H7 (cell line): ENCODE data around the gene LRRC74B. TPM values are rescaled to one million over a fixed set of nuclear protein-coding genes. Genes with fewer than 3 reads are reported as not detected.
"Not testable (repeated sequence)": the region's sequence is repeated elsewhere in the genome, so short reads cannot be mapped to it uniquely, and the experiment has no call there.

Source experiments
- DNase-seq: peaks from one replicate; pipeline ENCODE4 v3.0.0; 2012
- H3K27me3 ChIP-seq: 2 replicates; pipeline ENCODE4 v1.6.0; 2011; ENCODE audit warnings: mild to moderate bottlenecking, low read length; ENCODE audit not compliant: control insufficient read depth, insufficient read depth
- H3K36me3 ChIP-seq: replicated peaks from 2 replicates; pipeline ENCODE4 v1.5.1; 2011; ENCODE audit warnings: low read length; ENCODE audit not compliant: control insufficient read depth, insufficient read depth
- H3K4me3 ChIP-seq: 2 replicates; pipeline ENCODE4 v1.5.1; 2011; ENCODE audit warnings: low read depth, mild to moderate bottlenecking, control low read depth, low read length, moderate library complexity; ENCODE audit not compliant: insufficient read depth
- total RNA-seq: library from RNA; depleted of rRNA; stranded (reverse); fragments of >200 nt; shearing (Covaris generic); gene quantifications from 2 replicates; pipeline ENCODE4 v1.2.3, GENCODE V29; 2014

LRRC74B gene
- total RNA-seq, 1 experiment from 2014 or later = not detected

DNA sequence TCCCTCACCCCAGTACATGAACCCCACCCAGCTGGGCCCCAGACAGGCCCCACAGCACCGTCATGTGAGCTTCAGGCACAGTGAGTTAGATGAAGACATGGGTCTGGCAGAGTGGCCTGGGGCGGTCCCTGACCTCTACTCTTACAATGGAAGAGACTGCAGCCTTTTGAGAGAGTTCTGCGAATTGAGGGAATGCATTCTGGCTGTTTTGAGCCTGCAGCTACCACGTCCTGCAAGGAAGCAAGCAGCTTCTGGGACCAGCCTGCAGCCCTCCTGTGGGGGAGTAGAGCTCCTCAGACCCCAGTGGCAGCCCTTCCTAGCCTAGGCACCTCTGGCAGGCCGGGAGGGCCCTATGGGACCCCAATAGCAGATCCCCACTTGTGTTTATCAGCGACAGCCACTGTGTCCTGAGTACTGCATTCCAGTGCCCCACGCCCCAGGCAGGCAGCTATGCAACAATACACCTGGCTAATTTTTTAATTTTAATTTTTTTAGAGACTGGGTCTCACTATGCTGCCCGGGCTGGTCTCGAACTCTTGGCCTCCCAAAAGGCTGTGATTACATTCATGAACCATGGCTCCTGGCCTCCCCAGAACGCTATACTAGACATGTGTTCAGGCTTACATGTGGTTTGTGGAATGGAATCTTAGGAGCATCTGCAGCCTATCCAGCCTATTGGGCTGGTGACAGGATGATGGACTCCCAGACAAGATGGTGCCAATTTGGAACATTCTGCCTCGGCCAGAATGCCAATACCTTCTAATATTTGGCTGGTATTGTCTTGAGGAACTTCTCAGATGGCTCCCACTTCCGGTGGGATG, 12.7 kb upstream of the LRRC74B start:
- Histone ChIP-seq H3K4me3 (peak overlapping the region; percentile 44; the same call in 1 of the 2 replicates), H3K36me3 (no peaks in the 10 kb centered on the region), H3K27me3 (peaks cover 13% of the 10 kb centered on the region; the same call in 1 of the 2 replicates)
- DNase-seq = peak; percentile 66

- no peak overlapping the region for H3K4me3 ChIP-seq
- H3K36me3 ChIP-seq = no peaks in the 10 kb centered on the region
- DNase-seq = peak; percentile 6
- H3K27me3 ChIP-seq = peaks cover 13% of the 10 kb centered on the region; the same call in 1 of the 2 replicates
These were observed 11.9 kb upstream of the LRRC74B start for GRCh38 chr22:21033895-21034294.

- Histone ChIP-seq H3K36me3 (no peaks in the 10 kb centered on the region), H3K4me3 (no peak overlapping the region), H3K27me3 (peaks cover 13% of the 10 kb centered on the region; the same call in 1 of the 2 replicates)
- DNase-seq = no peak
These were observed 10.8 kb upstream of the LRRC74B start for GRCh38 chr22:21034989-21035388.

- H3K27me3 ChIP-seq = no peaks in the 10 kb centered on the region; the same call in 1 of the 2 replicates
- H3K36me3 ChIP-seq = no peaks in the 10 kb centered on the region
- DNase-seq = peak; percentile 6
- H3K4me3 ChIP-seq = no peak overlapping the region
These were observed 7.3 kb upstream of the LRRC74B start for GRCh38 chr22:21038405-21038804.

GRCh38 chr22:21039158-21039557, 6.6 kb upstream of the LRRC74B start:
- not testable (repeated sequence) for H3K27me3 ChIP-seq, DNase-seq, H3K36me3 ChIP-seq, H3K4me3 ChIP-seq

GRCh38 chr22:21041937-21042336, 3.8 kb upstream of the LRRC74B start:
- H3K4me3 ChIP-seq = no peak overlapping the region
- H3K36me3 ChIP-seq = no peaks in the 10 kb centered on the region
- peaks cover 2% of the 10 kb centered on the region; the same call in 1 of the 2 replicates for H3K27me3 ChIP-seq
- peak; percentile 20 for DNase-seq

GRCh38 chr22:21042978-21043859, 2.5 kb upstream of the LRRC74B start:
- peak; percentile 20 for DNase-seq
- peaks cover 2% of the 10 kb centered on the region; the same call in 1 of the 2 replicates for H3K27me3 ChIP-seq
- H3K36me3 ChIP-seq = no peaks in the 10 kb centered on the region
- H3K4me3 ChIP-seq = no peak overlapping the region

DNA sequence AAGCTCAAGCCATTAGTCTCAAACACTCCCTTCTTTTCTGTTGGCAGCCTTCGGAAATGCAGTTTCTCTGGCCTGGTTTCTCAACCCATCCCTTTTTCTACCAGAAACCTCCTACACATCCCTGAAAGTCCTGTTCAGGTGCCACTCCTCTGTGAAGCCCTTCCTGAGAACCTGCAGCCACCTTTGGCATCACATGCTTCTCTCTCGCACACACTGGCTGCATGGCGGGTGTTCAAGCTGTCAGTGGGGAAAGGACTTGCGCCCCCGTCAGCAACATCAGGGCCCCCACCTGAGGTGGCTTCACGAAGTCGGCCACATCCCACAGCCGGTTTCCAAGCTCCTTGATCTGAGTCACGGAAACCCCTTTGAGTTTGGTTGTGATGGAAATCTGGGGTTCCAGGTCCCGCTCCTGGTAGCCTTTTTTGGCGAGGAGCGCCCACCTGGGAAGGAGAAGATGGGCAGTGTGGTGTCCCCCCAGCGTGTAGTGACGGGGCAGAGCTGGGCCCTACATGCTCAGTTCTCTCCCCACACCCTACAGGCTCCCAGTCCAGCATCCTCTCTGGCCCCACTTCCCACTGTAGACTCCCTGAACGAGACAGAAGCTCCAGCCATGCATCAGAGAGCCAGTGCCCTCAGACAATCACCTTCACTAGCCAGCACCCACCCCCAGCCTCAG, 1.7 kb upstream of the LRRC74B start:
- Histone ChIP-seq H3K4me3 (no peak overlapping the region), H3K27me3 (peaks cover 2% of the 10 kb centered on the region; the same call in 1 of the 2 replicates), H3K36me3 (no peaks in the 10 kb centered on the region)
- peak; percentile 13 for DNase-seq

DNA sequence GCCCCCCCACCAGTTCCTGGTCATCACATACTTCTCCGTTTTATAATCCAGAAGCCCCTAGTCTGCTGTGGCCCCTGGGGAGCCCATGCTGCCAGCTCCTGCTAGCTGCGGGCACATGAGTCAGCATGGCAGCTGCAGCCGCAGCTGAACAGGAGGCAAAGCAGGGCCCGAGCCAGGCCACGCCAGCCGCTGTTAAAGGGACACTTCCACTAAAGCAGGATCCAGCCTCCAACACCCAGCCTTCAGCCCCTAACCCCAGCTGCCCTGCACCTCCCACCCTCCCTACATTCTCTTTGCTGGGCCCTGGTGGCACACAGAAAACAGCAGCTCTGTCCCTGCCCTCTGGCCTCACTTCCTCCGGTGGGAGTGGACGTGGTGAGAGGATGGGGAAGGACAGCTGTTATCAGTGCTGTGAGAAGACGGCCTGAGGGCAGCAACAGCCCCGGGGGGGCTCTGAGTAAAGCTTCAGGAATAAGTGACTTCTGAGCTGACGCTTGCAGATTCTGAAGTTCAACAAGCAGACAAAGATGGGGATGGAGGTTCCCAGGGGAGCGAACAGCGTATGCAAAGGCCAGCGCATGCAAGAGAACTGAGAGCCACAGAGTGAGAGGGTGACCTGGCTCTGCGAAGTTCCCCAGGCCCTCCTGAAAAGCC, 688 bp upstream of the LRRC74B start:
- Histone ChIP-seq H3K27me3 (peaks cover 2% of the 10 kb centered on the region; the same call in 1 of the 2 replicates), H3K4me3 (peak overlapping the region; percentile 58), H3K36me3 (no peaks in the 10 kb centered on the region)
- DNase-seq = no peak

DNA sequence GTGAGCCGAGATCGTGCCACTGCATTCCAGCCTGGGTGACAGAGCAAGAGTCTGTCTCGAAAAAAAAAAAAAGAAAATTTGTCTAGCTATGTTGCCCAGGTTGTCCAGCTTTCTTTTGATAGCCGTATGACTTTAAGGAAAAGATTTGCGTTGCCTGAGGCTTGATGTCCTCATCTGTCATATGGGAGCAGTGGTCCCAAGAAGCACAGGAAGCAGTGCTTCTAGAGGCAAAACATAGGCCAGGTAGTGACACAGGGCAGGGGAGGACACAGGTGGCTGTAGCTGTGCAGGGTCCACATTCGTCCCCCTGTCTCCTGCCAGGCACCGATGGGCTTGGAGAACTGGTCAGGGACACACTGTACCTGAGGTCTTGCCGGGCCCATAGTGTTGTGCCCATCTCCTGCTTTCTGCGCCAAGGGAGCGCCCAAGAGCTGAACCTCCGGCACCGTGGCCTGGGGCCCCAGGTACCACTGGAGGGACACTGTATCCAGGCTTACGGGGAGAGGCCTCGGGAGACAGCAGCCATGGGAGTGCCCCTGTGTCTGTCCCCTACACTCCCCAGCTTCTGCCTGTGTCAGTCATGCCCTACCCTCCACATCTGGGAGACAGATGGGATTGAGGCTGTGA, 1.4 kb downstream of the LRRC74B start:
- no peak for DNase-seq
- Histone ChIP-seq H3K36me3 (no peaks in the 10 kb centered on the region), H3K4me3 (no peak overlapping the region), H3K27me3 (peaks cover 2% of the 10 kb centered on the region; the same call in 1 of the 2 replicates)

- DNase-seq = no peak
- H3K36me3 ChIP-seq = no peaks in the 10 kb centered on the region
- no peak overlapping the region for H3K4me3 ChIP-seq
- H3K27me3 ChIP-seq = peaks cover 2% of the 10 kb centered on the region; the same call in 1 of the 2 replicates
These were observed 2.0 kb downstream of the LRRC74B start for GRCh38 chr22:21047730-21048129.

GRCh38 chr22:21048448-21048847, 2.7 kb downstream of the LRRC74B start:
- not testable (repeated sequence) for H3K36me3 ChIP-seq, H3K27me3 ChIP-seq, H3K4me3 ChIP-seq, DNase-seq

DNA sequence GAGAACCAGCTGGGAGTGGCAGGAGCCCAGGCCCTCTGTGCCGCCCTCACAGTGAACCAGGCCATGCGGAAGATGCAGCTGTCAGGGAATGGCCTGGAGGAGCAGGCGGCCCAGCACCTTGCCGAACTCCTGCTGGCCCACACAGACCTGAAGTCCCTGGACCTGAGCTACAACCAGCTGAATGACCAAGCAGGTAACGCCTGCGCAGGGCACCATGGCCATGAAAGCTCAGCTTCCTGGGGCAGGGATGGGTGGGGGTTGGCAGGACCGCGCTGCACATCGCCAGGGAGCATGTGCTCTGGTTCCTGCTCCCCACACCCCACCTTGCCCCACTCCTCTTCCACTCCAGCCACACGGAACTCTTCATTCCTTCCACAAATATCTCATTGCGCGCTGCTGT, 3.2 kb downstream of the LRRC74B start:
- H3K4me3 ChIP-seq, DNase-seq, H3K36me3 ChIP-seq, H3K27me3 ChIP-seq: not testable (repeated sequence)
